Ovary (tissue), 9 donors: ENCODE data around the gene MBD1. TPM values are rescaled to one million over a fixed set of nuclear protein-coding genes. Genes with fewer than 3 reads are reported as not detected.
"Not testable (repeated sequence)": the region's sequence is repeated elsewhere in the genome, so short reads cannot be mapped to it uniquely, and the experiment has no call there.

Experiments
- DNase-seq, 5 donors: peaks; one replicate each; pipeline ENCODE4 v3.0.0-alpha.2; 2019 to 2020
- H3K27ac ChIP-seq, 2 donors: fragments of 200-600 bp; one replicate each; pipeline versions ENCODE4 v1.5.1 to v1.8.0; 2019 to 2022
- H3K27me3 ChIP-seq: fragments of 200-600 bp; one replicate; pipeline ENCODE4 v1.8.0; 2022
- H3K36me3 ChIP-seq: fragments of 200-600 bp; sonication (generic); one replicate; pipeline ENCODE4 v1.5.1; 2019
- H3K4me1 ChIP-seq: one replicate; pipeline ENCODE4 v1.8.1; 2013; ENCODE audit warnings: mild to moderate bottlenecking, moderate library complexity; ENCODE audit not compliant: insufficient read depth
- H3K4me3 ChIP-seq: fragments of 200-600 bp; sonication (generic); one replicate; pipeline ENCODE4 v1.5.1; 2017
- H3K9me3 ChIP-seq, 2 donors: fragments of 200-600 bp in 1 of 2; sonication (generic) in 1 of 2; one replicate each; pipeline versions ENCODE4 v1.5.1 to v1.8.1; 2013 to 2019; ENCODE audit warnings: mild to moderate bottlenecking in 1 of 2, moderate library complexity in 1 of 2
- EP300 ChIP-seq: sonication (generic); formaldehyde crosslinking; IDR thresholded peaks from one replicate; pipeline ENCODE4 v1.6.1; 2017; ENCODE audit warnings: antibody characterized with exemption
- POLR2A ChIP-seq: fragments of 450-650 bp; IDR thresholded peaks from one replicate; pipeline ENCODE4 v1.6.1; 2017; ENCODE audit warnings: antibody characterized with exemption, mild to moderate bottlenecking, moderate library complexity
- WGBS, 3 donors: extraction: QIAGEN DNeasy Blood & Tissue Kit in 1 of 3; methylation state at CpG; one replicate each; pipeline versions ENCODE4 v1.1.5 to v1.1.7; 2013 to 2017; 5-methylcytosine and 5-hydroxymethylcytosine counted together
- intact Hi-C, 4 donors: fragments of 100-400 bp; cut with DNase I; formaldehyde crosslinking; loops; one replicate each; pipeline versions ENCODE4 v1.11.0 to v1.15.1; 2022 to 2023
- polyA plus RNA-seq, 2 donors: library from polyadenylated mRNA; stranded (reverse); fragments of 200-250 nt in 1 of 2; fragments of 350-450 nt in 1 of 2; fragmentation: Illumina TruSeq in 1 of 2; extraction: RNeasy Lipid Tissue Mini Kit (QIAGEN cat#74804) in 1 of 2; gene quantifications; one replicate each; pipeline ENCODE4 v1.2.3, GENCODE V29; 2013 to 2014
- total RNA-seq, 7 donors: library from RNA; depleted of rRNA in 2 of 7; stranded (reverse); fragments of >200 nt in 2 of 7; fragmentation: NEBNext Ultra II Directional in 3 of 7; extraction: Animal tissue kit (Norgen Biotek cat#: 25700) in 3 of 7; gene quantifications; one replicate each; pipeline versions ENCODE4 v1.1.0 to v1.2.4, GENCODE V29; 2016 to 2023
- TF ChIP-seq, protein P1 (sequence below), 3 donors: fragments of 450-650 bp in 2 of 3; fragments of 200-600 bp in 1 of 3; IDR thresholded peaks; one replicate each; pipeline versions ENCODE4 v1.5.1 to v1.8.0; 2016 to 2022; ENCODE audit warnings: antibody characterized with exemption in 3 of 3, mild to moderate bottlenecking in 1 of 3
- donor health status: DM: no; HTN: no; CAD: no; lungs with moderate emphysema.
- donor health status: DM: no; HTN: no; CAD: no.
- donor health status: Bipolar disorder and iron deficiency.
- donor health status: DM: yes; HTN: yes; CAD: no.
- donor health status: DM: no; HTN: no; CAD: no.
- donor health status: DM: yes; HTN: yes; CAD: no.

MBD1 gene
- total and polyA plus RNA-seq, 9 donors, result 30.1 to 78.5 (median 61.1) TPM

GRCh38 chr18:50311650-50312049 is 30.3 kb upstream of the MBD1 start:
- WGBS, 3 donors, result 83 to 89% (median 86%) methylated on average over 3 of the region's 3 CpGs
- intact Hi-C loops, result no loop called here
- Histone ChIP-seq H3K4me1 (no peaks in the 10 kb centered on the region), H3K27ac (no peak overlapping the region), H3K4me3 (no peak overlapping the region), H3K36me3 (no peaks in the 10 kb centered on the region), H3K9me3 (no peaks in the 10 kb centered on the region), H3K27me3 (no peaks in the 10 kb centered on the region)
- no peak for DNase-seq
- no peak for TF ChIP-seq EP300
- TF ChIP-seq, protein P1, sequence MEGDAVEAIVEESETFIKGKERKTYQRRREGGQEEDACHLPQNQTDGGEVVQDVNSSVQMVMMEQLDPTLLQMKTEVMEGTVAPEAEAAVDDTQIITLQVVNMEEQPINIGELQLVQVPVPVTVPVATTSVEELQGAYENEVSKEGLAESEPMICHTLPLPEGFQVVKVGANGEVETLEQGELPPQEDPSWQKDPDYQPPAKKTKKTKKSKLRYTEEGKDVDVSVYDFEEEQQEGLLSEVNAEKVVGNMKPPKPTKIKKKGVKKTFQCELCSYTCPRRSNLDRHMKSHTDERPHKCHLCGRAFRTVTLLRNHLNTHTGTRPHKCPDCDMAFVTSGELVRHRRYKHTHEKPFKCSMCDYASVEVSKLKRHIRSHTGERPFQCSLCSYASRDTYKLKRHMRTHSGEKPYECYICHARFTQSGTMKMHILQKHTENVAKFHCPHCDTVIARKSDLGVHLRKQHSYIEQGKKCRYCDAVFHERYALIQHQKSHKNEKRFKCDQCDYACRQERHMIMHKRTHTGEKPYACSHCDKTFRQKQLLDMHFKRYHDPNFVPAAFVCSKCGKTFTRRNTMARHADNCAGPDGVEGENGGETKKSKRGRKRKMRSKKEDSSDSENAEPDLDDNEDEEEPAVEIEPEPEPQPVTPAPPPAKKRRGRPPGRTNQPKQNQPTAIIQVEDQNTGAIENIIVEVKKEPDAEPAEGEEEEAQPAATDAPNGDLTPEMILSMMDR (IDR thresholded peaks at IDR 0.05), result no peak
- no peak for TF ChIP-seq POLR2A

- no peak overlapping the region for H3K27ac ChIP-seq
- DNase-seq, result no peak
- 84 to 88% (median 86%) methylated on average over 10 of the region's 10 CpGs for WGBS, 3 donors
- intact Hi-C loops, result no loop called here
- H3K9me3 ChIP-seq, result no peaks in the 10 kb centered on the region
- no peaks in the 10 kb centered on the region for H3K4me1 ChIP-seq
- H3K27me3 ChIP-seq, result no peaks in the 10 kb centered on the region
- no peak overlapping the region for H3K4me3 ChIP-seq
- no peaks in the 10 kb centered on the region for H3K36me3 ChIP-seq
- TF ChIP-seq EP300 (no peak), POLR2A (no peak)
- TF ChIP-seq, protein P1 (IDR thresholded peaks at IDR 0.05), result no peak
Measured at GRCh38 chr18:50310080-50310479, 28.8 kb upstream of the MBD1 start.

DNA sequence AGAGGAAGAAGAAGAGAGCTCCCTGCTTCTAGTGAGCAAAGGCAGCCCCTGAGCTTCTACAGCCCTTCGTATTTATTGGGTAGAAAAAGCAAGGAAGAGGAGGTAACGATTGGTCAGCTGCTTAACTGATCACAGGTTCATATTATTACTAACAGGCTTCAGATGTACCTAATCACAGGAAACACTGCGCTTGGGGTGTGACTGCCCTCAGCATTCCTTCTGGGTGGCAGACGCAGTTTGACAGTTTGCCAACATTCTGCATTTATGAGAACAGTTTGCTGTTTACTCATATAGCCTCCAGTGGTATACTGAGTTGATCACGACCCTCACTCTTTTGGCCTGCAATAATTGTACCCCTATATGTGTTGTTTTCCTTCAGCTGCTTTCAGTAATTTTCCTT is 27.5 kb upstream of the MBD1 start:
- H3K27ac ChIP-seq, H3K9me3 ChIP-seq, DNase-seq, H3K4me1 ChIP-seq, intact Hi-C loops, H3K36me3 ChIP-seq, H3K27me3 ChIP-seq, H3K4me3 ChIP-seq: not testable (repeated sequence)
- WGBS, 3 donors, result 78 to 81% (median 78%) methylated on average over 5 of the region's 5 CpGs

DNA sequence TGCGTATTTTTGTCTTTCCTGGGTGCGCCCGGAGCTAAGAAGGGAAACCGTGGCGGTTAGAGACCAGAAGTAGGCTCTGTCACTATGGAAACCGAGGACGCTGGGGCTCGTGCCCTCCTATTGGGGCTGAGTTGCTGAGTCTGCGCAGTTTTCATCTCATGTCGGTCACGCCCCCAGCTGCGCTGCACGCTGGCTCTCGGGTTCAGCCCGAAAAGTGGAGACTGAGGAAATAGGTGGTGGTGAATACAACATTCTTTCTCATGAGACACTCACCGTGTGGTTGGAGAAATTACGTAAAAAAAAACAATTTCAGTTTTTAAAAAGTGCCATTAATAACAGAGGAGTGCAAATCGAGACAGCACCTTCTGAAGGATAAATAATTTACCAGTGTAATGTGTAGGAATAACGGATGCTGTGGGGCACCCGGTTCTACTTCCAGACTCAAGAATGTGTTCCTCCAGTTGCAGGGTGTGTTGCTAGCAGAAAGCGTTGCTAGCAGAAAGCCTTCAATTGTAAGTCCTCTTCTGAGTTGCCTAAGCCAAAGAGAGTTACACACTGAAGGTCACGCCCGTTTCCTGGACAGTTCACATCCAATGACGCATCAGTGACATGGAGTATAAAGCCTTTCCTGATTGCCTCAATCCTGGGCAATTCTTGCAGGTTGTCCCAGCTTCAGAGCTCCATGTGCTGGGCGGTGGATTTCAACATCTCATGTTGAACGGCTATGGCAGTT is 26.6 kb upstream of the MBD1 start:
- H3K4me1 ChIP-seq, result no peaks in the 10 kb centered on the region
- peak overlapping the region; percentile 40 for H3K4me3 ChIP-seq
- no peaks in the 10 kb centered on the region for H3K27me3 ChIP-seq
- DNase-seq, result peak; percentile 85 to 91 (median 88)
- TF ChIP-seq EP300 (no peak), POLR2A (no peak)
- TF ChIP-seq, protein P1 (IDR thresholded peaks at IDR 0.05), result no peak
- WGBS, 3 donors, result 3 to 7% (median 4%) methylated on average over 26 of the region's 26 CpGs
- H3K27ac ChIP-seq, result no peak overlapping the region
- intact Hi-C loops, result no loop called here
- H3K9me3 ChIP-seq, result no peaks in the 10 kb centered on the region
- no peaks in the 10 kb centered on the region for H3K36me3 ChIP-seq

- no peak for TF ChIP-seq POLR2A
- TF ChIP-seq, protein P1 (IDR thresholded peaks at IDR 0.05), result no peak
- no peak for TF ChIP-seq EP300
- intact Hi-C loops, result no loop called here
- 0 to 2% (median 0%) methylated on average over 8 of the region's 8 CpGs for WGBS, 3 donors
Measured at GRCh38 chr18:50307400-50307737, 26.0 kb upstream of the MBD1 start.

More at GRCh38 chr18:50307400-50307737, 26.0 kb upstream of the MBD1 start:
- Histone ChIP-seq H3K4me3 (peak overlapping the region; percentile 40), H3K36me3 (no peaks in the 10 kb centered on the region), H3K9me3 (no peaks in the 10 kb centered on the region), H3K27me3 (no peaks in the 10 kb centered on the region), H3K27ac (no peak overlapping the region), H3K4me1 (no peaks in the 10 kb centered on the region)
- no peak for DNase-seq
